Activated CD8-positive, alpha-beta T cell treated with anti-CD3 and anti-CD28 coated beads, Interleukin-2, amount 10 ng/mL, durations not matched to agents 7 days and 5 days (primary cell): ENCODE data around the gene CCL4L2. TPM values are rescaled to one million over a fixed set of nuclear protein-coding genes. Genes with fewer than 3 reads are reported as not detected.
"Not testable (repeated sequence)": the region's sequence is repeated elsewhere in the genome, so short reads cannot be mapped to it uniquely, and the experiment has no call there.

Experiments
- ATAC-seq: fragments of 150-1000 bp; cut with Tn5 transposase; one replicate; pipeline ENCODE4 v1.10.0; 2021; ENCODE audit warnings: moderate library complexity
- CTCF ChIA-PET: fragments of 350-600 bp; sonication (Branson Sonifier 250); formaldehyde crosslinking; loops from one replicate; lab custom pipeline; 2021; ENCODE audit warnings: antibody characterized with exemption; lab: Charles Lee
- POLR2A ChIA-PET: fragments of 350-600 bp; sonication (Branson Sonifier 250); formaldehyde crosslinking; loops from one replicate; lab custom pipeline; 2021; ENCODE audit warnings: antibody characterized with exemption; lab: Charles Lee
- DNase-seq: peaks from one replicate; pipeline ENCODE4 v3.0.0-alpha.2; 2020
- H3K27ac Mint-ChIP-seq: one replicate; pipeline ENCODE4 v1.8.0; 2021; ENCODE audit warnings: mild to moderate bottlenecking, mixed read lengths
- H3K27me3 Mint-ChIP-seq: one replicate; pipeline ENCODE4 v1.8.0; 2021; ENCODE audit warnings: low read depth, mixed read lengths
- H3K36me3 Mint-ChIP-seq: one replicate; pipeline ENCODE4 v1.8.0; 2021; ENCODE audit warnings: low read depth, mixed read lengths
- H3K4me1 Mint-ChIP-seq: one replicate; pipeline ENCODE4 v1.8.0; 2021; ENCODE audit warnings: low read depth, mixed read lengths
- H3K4me3 Mint-ChIP-seq: one replicate; pipeline ENCODE4 v1.8.0; 2021; ENCODE audit warnings: mild to moderate bottlenecking, mixed read lengths
- H3K9me3 Mint-ChIP-seq: one replicate; pipeline ENCODE4 v1.8.0; 2022; ENCODE audit warnings: mixed read lengths; ENCODE audit not compliant: insufficient read depth
- total RNA-seq, 2 experiments: library from RNA; stranded (reverse); gene quantifications; one replicate each; pipeline ENCODE4 v1.2.3, GENCODE V29; 2021

The CCL4L2 gene
- total RNA-seq, 2 experiments from 2014 or later = 1.2 to 1.5 TPM

- ChIA-PET CTCF (interaction anchor here (0.9 to 1.5 kb wide), 3 partner anchors 14 to 295 kb away, joined by 3 to 5 read pairs (median 4); no protein-coding TSS in a partner anchor), POLR2A (interaction anchor here (0.8 kb wide), 1 partner anchor 8 kb away, joined by 3 read pairs; the partner anchor contains the start of genes CCL3L1 and CCL3L3)
- Mint-ChIP-seq H3K4me1 (peaks cover 57% of the 10 kb centered on the region), H3K4me3 (peak overlapping the region; percentile 43), H3K27ac (peak overlapping the region; percentile 80), H3K27me3 (peaks cover 11% of the 10 kb centered on the region)
- not testable (repeated sequence) for H3K9me3 Mint-ChIP-seq, DNase-seq, H3K36me3 Mint-ChIP-seq
- ATAC-seq = peak; percentile 9
Observed at GRCh38 chr17:36187943-36188665, 22.8 kb upstream of the CCL4L2 start.

GRCh38 chr17:36188891-36189306 is 22.0 kb upstream of the CCL4L2 start:
- ATAC-seq = peak; percentile 85
- Mint-ChIP-seq H3K4me1 (peaks cover 57% of the 10 kb centered on the region), H3K4me3 (peak overlapping the region; percentile 43), H3K36me3 (no peaks in the 10 kb centered on the region), H3K27me3 (peaks cover 14% of the 10 kb centered on the region), H3K27ac (peak overlapping the region; percentile 80), H3K9me3 (no peaks in the 10 kb centered on the region)
- POLR2A ChIA-PET = interaction anchor here (0.8 kb wide), 1 partner anchor 8 kb away, joined by 3 read pairs; the partner anchor contains the start of genes CCL3L1 and CCL3L3
- CTCF ChIA-PET = interaction anchor here (1.3 to 1.5 kb wide), 2 partner anchors 14 to 40 kb away, joined by 4 to 5 read pairs; no protein-coding TSS in a partner anchor
- peak; percentile 81 for DNase-seq

- DNase-seq, ATAC-seq, H3K27me3 Mint-ChIP-seq, CTCF ChIA-PET, H3K4me3 Mint-ChIP-seq, POLR2A ChIA-PET, H3K9me3 Mint-ChIP-seq, H3K36me3 Mint-ChIP-seq: not testable (repeated sequence)
- Mint-ChIP-seq H3K27ac (peak overlapping the region; percentile 55), H3K4me1 (peaks cover 57% of the 10 kb centered on the region)
Observed at GRCh38 chr17:36189993-36190392, 20.9 kb upstream of the CCL4L2 start.

GRCh38 chr17:36190549-36191330 is 20.1 kb upstream of the CCL4L2 start:
- peak overlapping the region; percentile 35 for H3K27ac Mint-ChIP-seq
- H3K4me1 Mint-ChIP-seq = peaks cover 61% of the 10 kb centered on the region
- POLR2A ChIA-PET, H3K9me3 Mint-ChIP-seq, ATAC-seq, CTCF ChIA-PET, H3K4me3 Mint-ChIP-seq, DNase-seq, H3K36me3 Mint-ChIP-seq: not testable (repeated sequence)
- H3K27me3 Mint-ChIP-seq = peaks cover 13% of the 10 kb centered on the region

- no peak overlapping the region for H3K4me3 Mint-ChIP-seq
- H3K27me3 Mint-ChIP-seq = peaks cover 19% of the 10 kb centered on the region
- DNase-seq = no peak
- ChIA-PET POLR2A (no interaction called here), CTCF (interaction anchor here (1.4 to 1.5 kb wide), 2 partner anchors 10 to 224 kb away, joined by 3 to 4 read pairs; no protein-coding TSS in a partner anchor)
- no peaks in the 10 kb centered on the region for H3K9me3 Mint-ChIP-seq
- H3K27ac Mint-ChIP-seq = no peak overlapping the region
- no peaks in the 10 kb centered on the region for H3K36me3 Mint-ChIP-seq
- no peak for ATAC-seq
- peaks cover 64% of the 10 kb centered on the region for H3K4me1 Mint-ChIP-seq
Observed at GRCh38 chr17:36193216-36193775, 17.6 kb upstream of the CCL4L2 start.

GRCh38 chr17:36194147-36194831 is 16.6 kb upstream of the CCL4L2 start:
- DNase-seq, ATAC-seq, H3K9me3 Mint-ChIP-seq, POLR2A ChIA-PET, H3K4me3 Mint-ChIP-seq, H3K27ac Mint-ChIP-seq, H3K36me3 Mint-ChIP-seq: not testable (repeated sequence)
- CTCF ChIA-PET = interaction anchor here (1.4 kb wide), 1 partner anchor 11 kb away, joined by 3 read pairs; no protein-coding TSS in a partner anchor
- H3K4me1 Mint-ChIP-seq = peaks cover 65% of the 10 kb centered on the region
- peaks cover 24% of the 10 kb centered on the region for H3K27me3 Mint-ChIP-seq

- H3K4me3 Mint-ChIP-seq, H3K27ac Mint-ChIP-seq, H3K9me3 Mint-ChIP-seq, ATAC-seq, CTCF ChIA-PET, H3K36me3 Mint-ChIP-seq, POLR2A ChIA-PET: not testable (repeated sequence)
- peaks cover 23% of the 10 kb centered on the region for H3K27me3 Mint-ChIP-seq
- peaks cover 68% of the 10 kb centered on the region for H3K4me1 Mint-ChIP-seq
- peak; percentile 18 for DNase-seq
Observed at GRCh38 chr17:36194832-36195433, 15.9 kb upstream of the CCL4L2 start.

GRCh38 chr17:36195434-36196130 is 15.3 kb upstream of the CCL4L2 start:
- Mint-ChIP-seq H3K36me3 (no peaks in the 10 kb centered on the region), H3K27ac (no peak overlapping the region), H3K27me3 (peaks cover 23% of the 10 kb centered on the region), H3K4me3 (no peak overlapping the region), H3K9me3 (no peaks in the 10 kb centered on the region), H3K4me1 (peaks cover 68% of the 10 kb centered on the region)
- CTCF ChIA-PET = interaction anchor here (1.3 kb wide), 1 partner anchor 42 kb away, joined by 3 read pairs; no protein-coding TSS in a partner anchor
- peak; percentile 17 for DNase-seq
- ATAC-seq = no peak
- POLR2A ChIA-PET = no interaction called here

- Mint-ChIP-seq H3K36me3 (no peaks in the 10 kb centered on the region), H3K4me3 (no peak overlapping the region), H3K27ac (no peak overlapping the region), H3K4me1 (peaks cover 64% of the 10 kb centered on the region), H3K27me3 (peaks cover 23% of the 10 kb centered on the region), H3K9me3 (no peaks in the 10 kb centered on the region)
- no peak for ATAC-seq
- DNase-seq = no peak
- ChIA-PET POLR2A (interaction anchor here (0.6 kb wide), 1 partner anchor 8 kb away, joined by 3 read pairs; no protein-coding TSS in a partner anchor), CTCF (interaction anchor here (1.3 kb wide), 2 partner anchors 42 to 287 kb away, joined by 3 to 4 read pairs; no protein-coding TSS in a partner anchor)
Observed at GRCh38 chr17:36196131-36196486, 14.8 kb upstream of the CCL4L2 start.

GRCh38 chr17:36197387-36197703 is 13.5 kb upstream of the CCL4L2 start:
- ATAC-seq = no peak
- Mint-ChIP-seq H3K27ac (no peak overlapping the region), H3K27me3 (peaks cover 23% of the 10 kb centered on the region), H3K4me1 (peaks cover 64% of the 10 kb centered on the region), H3K4me3 (no peak overlapping the region), H3K36me3 (no peaks in the 10 kb centered on the region), H3K9me3 (no peaks in the 10 kb centered on the region)
- CTCF ChIA-PET = interaction anchor here (1.3 kb wide), 1 partner anchor 286 kb away, joined by 4 read pairs; no protein-coding TSS in a partner anchor
- POLR2A ChIA-PET = no interaction called here
- peak; percentile 16 for DNase-seq
